PC-9 (cell line): ENCODE results near the gene FBN3. TPM values are rescaled to one million over a fixed set of nuclear protein-coding genes. Genes with fewer than 3 reads are reported as not detected.

Experiments used
- BruUV-seq: library from RNA; stranded (reverse); fragments of 400-500 nt; replicated peaks from 2 replicates; lab custom pipeline; 2021; lab: Mats Ljungman, UMichigan
- CTCF ChIA-PET: fragments of 300-600 bp; sonication (Branson Sonifier 250); formaldehyde crosslinking; loops from one replicate; lab custom pipeline; 2022; ENCODE audit warnings: antibody characterized with exemption; lab: Charles Lee
- POLR2A ChIA-PET: fragments of 300-600 bp; sonication (Branson Sonifier 250); formaldehyde crosslinking; loops from one replicate; lab custom pipeline; 2022; ENCODE audit warnings: antibody characterized with exemption; ENCODE audit not compliant: unreplicated experiment; lab: Charles Lee
- DNase-seq, 2 experiments: peaks; one replicate each; pipeline versions ENCODE4 v3.0.0 to v3.0.0-alpha.2; 2015 to 2022; ENCODE audit warnings: mixed read lengths in 1 of 2
- H2AFZ ChIP-seq: fragments of 200-600 bp; sonication (generic); 2 replicates; pipeline ENCODE4 v1.8.1; 2017; ENCODE audit warnings: antibody characterized with exemption
- H3F3A ChIP-seq: fragments of 200-600 bp; sonication (generic); 2 replicates; pipeline ENCODE4 v1.8.1; 2017; ENCODE audit warnings: antibody characterized with exemption, mild to moderate bottlenecking, low read depth; ENCODE audit not compliant: insufficient read depth
- H3K27ac ChIP-seq: fragments of 200-600 bp; sonication (generic); 2 replicates; pipeline ENCODE4 v1.6.1; 2016; ENCODE audit warnings: mixed run types
- H3K27me3 ChIP-seq: fragments of 200-600 bp; sonication (generic); 2 replicates; pipeline ENCODE4 v1.6.1; 2016; ENCODE audit warnings: low read depth, mixed run types; ENCODE audit not compliant: insufficient read depth
- H3K36me3 ChIP-seq: fragments of 200-600 bp; sonication (generic); 2 replicates; pipeline ENCODE4 v1.6.1; 2016; ENCODE audit warnings: low read depth, mixed run types
- H3K4me1 ChIP-seq: fragments of 200-600 bp; sonication (generic); replicated peaks from 2 replicates; pipeline ENCODE4 v1.6.1; 2016; ENCODE audit warnings: mixed run types; ENCODE audit not compliant: insufficient read depth
- H3K4me2 ChIP-seq: fragments of 200-600 bp; sonication (generic); 2 replicates; pipeline ENCODE4 v1.6.1; 2017; ENCODE audit warnings: mixed run types
- H3K4me3 ChIP-seq: fragments of 200-600 bp; sonication (generic); 2 replicates; pipeline ENCODE4 v1.6.1; 2016; ENCODE audit warnings: mixed run types
- H3K79me2 ChIP-seq: fragments of 200-600 bp; sonication (generic); 2 replicates; pipeline ENCODE4 v1.6.1; 2017; ENCODE audit warnings: low read depth, mixed run types
- H3K9me2 ChIP-seq: fragments of 200-600 bp; sonication (generic); 2 replicates; pipeline ENCODE4 v1.8.1; 2017; ENCODE audit warnings: mild to moderate bottlenecking; ENCODE audit not compliant: insufficient read depth
- H3K9me3 ChIP-seq: fragments of 200-600 bp; sonication (generic); 2 replicates; pipeline ENCODE4 v1.8.1; 2016; ENCODE audit warnings: low read depth; ENCODE audit not compliant: insufficient read depth
- H4K20me1 ChIP-seq: fragments of 200-600 bp; sonication (generic); 2 replicates; pipeline ENCODE4 v1.8.1; 2017; ENCODE audit not compliant: insufficient read depth
- CTCF ChIP-seq: fragments of 200-600 bp; sonication (generic); conservative IDR thresholded peaks from 2 replicates; pipeline ENCODE4 v1.6.1; 2017; ENCODE audit warnings: mixed run types, antibody characterized with exemption, mild to moderate bottlenecking, moderate library complexity
- EZH2 ChIP-seq: fragments of 200-600 bp; sonication (generic); IDR thresholded peaks from 2 replicates; pipeline ENCODE4 v1.8.0; 2017; ENCODE audit warnings: antibody characterized with exemption, low read depth
- intact Hi-C: fragments of 100-400 bp; cut with micrococcal nuclease; formaldehyde crosslinking; loops from one replicate; pipeline ENCODE4 v1.10.0; 2022; ENCODE audit not compliant: unreplicated experiment
- total RNA-seq: library from RNA; stranded (reverse); gene quantifications from 2 replicates; pipeline ENCODE4 v1.2.3, GENCODE V29; 2021

The FBN3 gene
- total RNA-seq, 1 experiment from 2014 or later: not detected

GRCh38 chr19:8142513-8142900 lies 6.9 kb downstream of the FBN3 start:
- intact Hi-C loops: no loop called here
- ChIA-PET CTCF (no interaction called here), POLR2A (no interaction called here)
- H3K9me2 ChIP-seq: no peaks in the 10 kb centered on the region
- DNase-seq: no peak
- H4K20me1 ChIP-seq: no peaks in the 10 kb centered on the region
- no peaks in the 10 kb centered on the region for H3K36me3 ChIP-seq
- H3K4me2 ChIP-seq: no peak overlapping the region
- TF ChIP-seq EZH2 (no peak), CTCF (no peak)
- no peaks in the 10 kb centered on the region for H3K9me3 ChIP-seq
- no peaks in the 10 kb centered on the region for H3K79me2 ChIP-seq
- peaks cover 29% of the 10 kb centered on the region for H3K27me3 ChIP-seq
- H3K4me1 ChIP-seq: peaks cover 8% of the 10 kb centered on the region; the same call in 1 of the 2 replicates
- no peak overlapping the region for H2AFZ ChIP-seq
- H3K4me3 ChIP-seq: no peak overlapping the region
- H3F3A ChIP-seq: peaks cover 10% of the 10 kb centered on the region; the same call in 1 of the 2 replicates
- BruUV-seq: no TSS peak
- H3K27ac ChIP-seq: no peak overlapping the region

DNA sequence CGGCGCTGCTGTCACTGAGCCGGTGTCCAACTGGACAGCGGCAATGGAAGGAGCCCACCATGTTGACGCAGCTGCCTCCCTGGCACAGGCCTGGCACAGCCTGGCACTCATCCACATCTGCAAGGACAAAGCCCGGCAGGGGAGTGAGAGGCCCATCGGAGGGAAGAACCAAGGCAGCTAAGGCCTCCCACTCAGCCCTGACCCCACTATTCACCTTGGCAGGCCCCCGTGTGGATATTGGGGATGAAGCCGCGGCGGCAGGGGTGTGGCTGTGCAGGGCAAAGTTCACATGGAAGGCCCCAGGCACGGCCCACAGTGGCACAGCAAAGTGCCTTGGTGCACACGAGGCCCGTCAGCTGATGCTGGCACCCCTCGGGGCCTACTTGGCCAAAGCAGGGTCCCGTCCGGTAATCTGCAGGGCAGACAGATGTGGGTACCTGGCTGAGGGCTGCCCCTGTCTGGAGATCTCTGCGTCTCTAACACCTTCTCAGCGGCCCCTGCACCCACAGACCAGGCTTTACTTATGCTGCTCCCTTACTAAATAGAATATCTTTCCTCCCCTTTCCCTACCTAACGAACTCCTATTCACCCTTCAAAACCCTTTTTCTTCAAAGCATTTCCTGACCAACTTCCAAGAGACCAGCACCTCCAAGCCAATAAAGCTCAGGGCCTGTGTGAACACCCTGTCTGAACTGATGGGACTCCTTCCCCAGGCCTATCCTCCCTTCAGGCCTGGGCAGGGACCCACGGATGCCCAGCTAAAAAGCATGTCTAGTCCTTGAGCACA lies 7.5 kb downstream of the FBN3 start:
- Histone ChIP-seq H3K79me2 (no peaks in the 10 kb centered on the region), H2AFZ (no peak overlapping the region), H3F3A (peaks cover 10% of the 10 kb centered on the region; the same call in 1 of the 2 replicates), H3K4me1 (peaks cover 8% of the 10 kb centered on the region; the same call in 1 of the 2 replicates), H3K36me3 (no peaks in the 10 kb centered on the region), H3K9me3 (no peaks in the 10 kb centered on the region), H3K9me2 (no peaks in the 10 kb centered on the region), H3K4me2 (no peak overlapping the region), H3K27ac (no peak overlapping the region), H3K4me3 (no peak overlapping the region), H3K27me3 (peaks cover 23% of the 10 kb centered on the region), H4K20me1 (no peaks in the 10 kb centered on the region)
- POLR2A ChIA-PET: no interaction called here
- BruUV-seq: no TSS peak
- no peak for TF ChIP-seq CTCF
- no peak for TF ChIP-seq EZH2
- no peak for DNase-seq
- CTCF ChIA-PET: no interaction called here
- intact Hi-C loops: no loop called here

- H3K36me3 ChIP-seq: no peaks in the 10 kb centered on the region
- POLR2A ChIA-PET: no interaction called here
These were observed 11.2 kb downstream of the FBN3 start for GRCh38 chr19:8138201-8138600.

More at GRCh38 chr19:8138201-8138600, 11.2 kb downstream of the FBN3 start:
- Histone ChIP-seq H2AFZ (no peak overlapping the region), H3K27ac (no peak overlapping the region), H3F3A (peaks cover 10% of the 10 kb centered on the region; the same call in 1 of the 2 replicates), H3K9me3 (no peaks in the 10 kb centered on the region), H3K79me2 (no peaks in the 10 kb centered on the region), H3K9me2 (no peaks in the 10 kb centered on the region), H3K27me3 (peaks cover 6% of the 10 kb centered on the region; the same call in 1 of the 2 replicates), H3K4me3 (no peak overlapping the region), H3K4me2 (no peak overlapping the region), H3K4me1 (peaks cover 8% of the 10 kb centered on the region; the same call in 1 of the 2 replicates), H4K20me1 (no peaks in the 10 kb centered on the region)
- intact Hi-C loops: no loop called here
- CTCF ChIA-PET: no interaction called here
- DNase-seq: no peak
- BruUV-seq: no TSS peak
- TF ChIP-seq CTCF (no peak), EZH2 (no peak)
